Endothelial cell of umbilical vein (primary cell): ENCODE measurements around the gene RPS28. TPM values are rescaled to one million over a fixed set of nuclear protein-coding genes. Genes with fewer than 3 reads are reported as not detected.

Experiments used
- BruUV-seq: library from RNA; stranded (reverse); fragments of 400-500 nt; replicated peaks from 2 replicates; lab custom pipeline; 2021; lab: Mats Ljungman, UMichigan
- CTCF ChIA-PET: fragments of 300-600, 350-600 bp; sonication (Branson Sonifier 250); formaldehyde crosslinking; loops from one replicate; lab custom pipeline; 2021; ENCODE audit warnings: antibody characterized with exemption, inconsistent platforms; lab: Charles Lee
- POLR2A ChIA-PET: fragments of 300-600, 350-600 bp; sonication (Branson Sonifier 250); formaldehyde crosslinking; loops from one replicate; lab custom pipeline; 2021; ENCODE audit warnings: antibody characterized with exemption, inconsistent platforms; lab: Charles Lee
- DNase-seq: peaks from one replicate; pipeline ENCODE4 v3.0.0-alpha.2; 2011; ENCODE audit warnings: low read depth, low spot score
- FAIRE-seq: peaks from 2 replicates; lab custom pipeline; 2011; peaks lifted over from hg19 to GRCh38; lab: Jason Lieb, UNC
- H2AFZ ChIP-seq: 2 replicates; pipeline ENCODE4 v1.6.0; 2012; ENCODE audit warnings: low read depth, low read length, control low read depth, inconsistent platforms
- H3K27ac ChIP-seq: 2 replicates; pipeline ENCODE4 v1.5.1; 2011; ENCODE audit warnings: low read depth, mild to moderate bottlenecking, control low read depth, low read length, moderate library complexity; ENCODE audit not compliant: insufficient read depth
- H3K27me3 ChIP-seq, 2 experiments: 2 replicates each; pipeline versions ENCODE4 v1.6.0 to v1.6.1; 2011; ENCODE audit warnings: low read length in 2 of 2, mixed read lengths in 1 of 2; ENCODE audit not compliant: control insufficient read depth in 2 of 2, insufficient read depth in 2 of 2
- H3K36me3 ChIP-seq, 2 experiments: 2 replicates in 1 of 2; 3 replicates in 1 of 2; pipeline ENCODE4 v1.5.1; 2011; ENCODE audit warnings: low read length in 2 of 2, mild to moderate bottlenecking in 1 of 2, moderate library complexity in 1 of 2; ENCODE audit not compliant: control insufficient read depth in 2 of 2, insufficient read depth in 2 of 2; ENCODE audit errors: extremely low read depth in 1 of 2
- H3K4me1 ChIP-seq: 3 replicates; pipeline ENCODE4 v1.5.1; 2011; ENCODE audit warnings: mild to moderate bottlenecking, low read length; ENCODE audit not compliant: control insufficient read depth, insufficient read depth; ENCODE audit errors: extremely low read depth
- H3K4me2 ChIP-seq: 2 replicates; pipeline ENCODE4 v1.6.1; 2011; ENCODE audit warnings: low read length, control low read depth, mixed read lengths; ENCODE audit not compliant: insufficient read depth
- H3K4me3 ChIP-seq, 3 experiments: fragments of 200-600 bp in 1 of 3; sonication (generic), shearing (Covaris generic) in 1 of 3; replicated peaks in 1 of 3; 2 replicates each; pipeline ENCODE4 v1.5.1; 2011 to 2016; ENCODE audit warnings: control low read depth in 3 of 3, low read length in 3 of 3, mild to moderate bottlenecking in 2 of 3, inconsistent platforms in 1 of 3, low read depth in 1 of 3, moderate library complexity in 1 of 3; ENCODE audit not compliant: insufficient read depth in 1 of 3
- H3K79me2 ChIP-seq: 2 replicates; pipeline ENCODE4 v1.6.0; 2012; ENCODE audit warnings: low read length, inconsistent platforms; ENCODE audit not compliant: control insufficient read depth, insufficient read depth
- H3K9ac ChIP-seq: replicated peaks from 2 replicates; pipeline ENCODE3; 2011; ENCODE audit warnings: low read length, control low read depth; ENCODE audit not compliant: insufficient read depth; ENCODE audit errors: extremely low read depth
- H3K9me1 ChIP-seq: replicated peaks from 3 replicates; pipeline ENCODE4 v1.6.0; 2011; ENCODE audit warnings: mild to moderate bottlenecking, low read length; ENCODE audit not compliant: control insufficient read depth, insufficient read depth; ENCODE audit errors: extremely low read depth
- H3K9me3 ChIP-seq: replicated peaks from 2 replicates; pipeline ENCODE4 v1.5.1; 2012; ENCODE audit warnings: low read length, inconsistent platforms; ENCODE audit not compliant: control insufficient read depth, insufficient read depth
- H4K20me1 ChIP-seq: replicated peaks from 2 replicates; pipeline ENCODE3; 2011; ENCODE audit warnings: mild to moderate bottlenecking, low read length; ENCODE audit not compliant: control insufficient read depth, insufficient read depth; ENCODE audit errors: extremely low read depth
- EZH2 ChIP-seq: IDR thresholded peaks from 2 replicates; pipeline ENCODE4 v1.6.1; 2012; ENCODE audit warnings: borderline replicate concordance, low read depth, mild to moderate bottlenecking, moderate library complexity, low read length, inconsistent platforms; ENCODE audit not compliant: severe bottlenecking
- FOS ChIP-seq: IDR thresholded peaks from 2 replicates; pipeline ENCODE4 v1.6.1; 2011; ENCODE audit warnings: mild to moderate bottlenecking, low read length, moderate library complexity, borderline replicate concordance; ENCODE audit not compliant: insufficient read depth
- GATA2 ChIP-seq: IDR thresholded peaks from 2 replicates; pipeline ENCODE4 v1.7.0; 2011; ENCODE audit warnings: low read depth, mild to moderate bottlenecking, moderate library complexity, mixed read lengths, low read length; ENCODE audit not compliant: insufficient read length, insufficient read depth
- JUN ChIP-seq: IDR thresholded peaks from 2 replicates; pipeline ENCODE4 v1.6.1; 2011; ENCODE audit warnings: borderline replicate concordance, low read depth; ENCODE audit not compliant: insufficient read length, insufficient read depth
- MYC ChIP-seq: IDR thresholded peaks from one replicate; pipeline ENCODE4 v1.6.1; 2011; ENCODE audit warnings: mild to moderate bottlenecking, low read depth, low read length
- POLR2A ChIP-seq: IDR thresholded peaks from 2 replicates; pipeline ENCODE4 v1.6.1; 2012; ENCODE audit warnings: low read depth, mild to moderate bottlenecking, control low read depth, low read length
- POLR2AphosphoS5 ChIP-seq: IDR thresholded peaks from 2 replicates; pipeline ENCODE4 v1.6.1; 2012; ENCODE audit warnings: low read depth, mild to moderate bottlenecking, control low read depth, low read length, moderate library complexity; ENCODE audit not compliant: insufficient read depth
- dilution Hi-C: fragments of 300-500 bp; cut with MboI; formaldehyde crosslinking; loops from one replicate; pipeline ENCODE4 v1.15.0; 2019; ENCODE audit warnings: low sequenced_read_pairs; ENCODE audit not compliant: extremely low pct_ligation_motif_present
- intact Hi-C: fragments of 100-400 bp; cut with micrococcal nuclease; formaldehyde crosslinking; loops from one replicate; pipeline ENCODE4 v1.10.0; 2022
- polyA plus RNA-seq, 4 experiments: library from polyadenylated mRNA; depleted of rRNA in 3 of 4; stranded (reverse) in 3 of 4; unstranded in 1 of 4; fragments of >200 nt; gene quantifications; 2 replicates each; pipeline versions ENCODE4 v1.2.1 to v1.2.3, GENCODE V29; 2011 to 2012; ENCODE audit warnings: missing spikeins in 1 of 4
- total RNA-seq: library from RNA; stranded (reverse); gene quantifications from 2 replicates; pipeline ENCODE4 v1.2.3, GENCODE V29; 2021
- TF ChIP-seq, protein P1 (sequence below), 2 donors: IDR thresholded peaks; 1 replicate in 1 of 2; 2 replicates in 1 of 2; pipeline ENCODE4 v1.5.1; 2011; ENCODE audit warnings: low read length in 2 of 2, mild to moderate bottlenecking in 2 of 2, moderate library complexity in 2 of 2, control low read depth in 1 of 2, inconsistent platforms in 1 of 2, low read depth in 1 of 2; ENCODE audit not compliant: insufficient read depth in 1 of 2; ENCODE audit errors: extremely low read depth in 1 of 2
- TF ChIP-seq, protein P2 (sequence below): IDR thresholded peaks from 2 replicates; pipeline ENCODE4 v1.6.1; 2011; ENCODE audit not compliant: insufficient read depth, insufficient read length

Gene RPS28
- total and polyA plus RNA-seq, 2 donors (not counting 3 experiments of a cell fraction or from before 2014, with no cell fraction given), result 865 to 1,664 TPM

DNA sequence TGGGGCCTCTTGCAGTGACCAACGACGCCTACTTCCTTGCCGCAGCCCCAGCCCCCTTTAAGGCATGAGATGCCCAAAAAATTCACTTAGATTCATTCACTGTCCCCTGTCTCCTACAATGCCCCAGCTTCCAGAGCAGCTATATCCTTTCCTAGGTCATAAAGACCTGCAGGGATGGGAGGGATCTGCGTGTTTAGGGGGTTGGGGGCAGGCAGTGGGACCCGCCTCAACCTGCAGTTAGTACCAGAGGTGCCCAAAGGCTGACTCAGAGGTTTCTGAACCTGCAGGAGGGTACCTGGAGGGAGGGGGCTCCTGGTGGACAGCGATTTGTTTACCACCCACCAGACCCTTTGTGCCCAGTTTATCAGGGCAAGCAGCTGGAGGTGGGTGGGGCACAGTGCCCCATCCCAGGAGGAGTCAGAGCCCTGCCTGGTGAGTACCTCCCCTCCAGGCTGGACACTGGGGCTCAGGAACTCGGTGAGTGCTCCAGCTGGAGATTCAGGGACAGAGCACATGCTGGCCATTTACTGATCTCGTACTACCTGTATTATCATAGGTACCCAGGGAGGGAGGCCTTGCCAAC is 10.1 kb downstream of the RPS28 start:
- FAIRE-seq (no peak), DNase-seq (no peak)
- intact Hi-C loops, result no loop called here
- POLR2A ChIA-PET, result no interaction called here
- Histone ChIP-seq H3K4me1 (peaks cover 5% of the 10 kb centered on the region), H3K27ac (no peak overlapping the region), H3K9me1 (no peaks in the 10 kb centered on the region), H2AFZ (no peak overlapping the region), H4K20me1 (no peaks in the 10 kb centered on the region), H3K4me2 (no peak overlapping the region), H3K9ac (no peak overlapping the region), H3K27me3 (no peaks in the 10 kb centered on the region), H3K4me3 (no peak overlapping the region), H3K36me3 (peaks cover 3 to 20% of the 10 kb centered on the region in 2 experiments), H3K9me3 (no peaks in the 10 kb centered on the region), H3K79me2 (no peaks in the 10 kb centered on the region)
- CTCF ChIA-PET, result interaction anchor here (1.6 kb wide), 1 partner anchor 16 kb away, joined by 4 read pairs; no protein-coding TSS in a partner anchor
- TF ChIP-seq FOS (no peak), POLR2AphosphoS5 (no peak), JUN (no peak), MYC (no peak), EZH2 (no peak), POLR2A (no peak), GATA2 (no peak)
- TF ChIP-seq, protein P1, sequence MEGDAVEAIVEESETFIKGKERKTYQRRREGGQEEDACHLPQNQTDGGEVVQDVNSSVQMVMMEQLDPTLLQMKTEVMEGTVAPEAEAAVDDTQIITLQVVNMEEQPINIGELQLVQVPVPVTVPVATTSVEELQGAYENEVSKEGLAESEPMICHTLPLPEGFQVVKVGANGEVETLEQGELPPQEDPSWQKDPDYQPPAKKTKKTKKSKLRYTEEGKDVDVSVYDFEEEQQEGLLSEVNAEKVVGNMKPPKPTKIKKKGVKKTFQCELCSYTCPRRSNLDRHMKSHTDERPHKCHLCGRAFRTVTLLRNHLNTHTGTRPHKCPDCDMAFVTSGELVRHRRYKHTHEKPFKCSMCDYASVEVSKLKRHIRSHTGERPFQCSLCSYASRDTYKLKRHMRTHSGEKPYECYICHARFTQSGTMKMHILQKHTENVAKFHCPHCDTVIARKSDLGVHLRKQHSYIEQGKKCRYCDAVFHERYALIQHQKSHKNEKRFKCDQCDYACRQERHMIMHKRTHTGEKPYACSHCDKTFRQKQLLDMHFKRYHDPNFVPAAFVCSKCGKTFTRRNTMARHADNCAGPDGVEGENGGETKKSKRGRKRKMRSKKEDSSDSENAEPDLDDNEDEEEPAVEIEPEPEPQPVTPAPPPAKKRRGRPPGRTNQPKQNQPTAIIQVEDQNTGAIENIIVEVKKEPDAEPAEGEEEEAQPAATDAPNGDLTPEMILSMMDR (IDR thresholded peaks at IDR 0.05; ENCODE audit: extremely low read depth in 1 of 2, insufficient read depth in 1 of 2, low read depth in 1 of 2, low read length in 2 of 2), result no peak
- TF ChIP-seq, protein P2, sequence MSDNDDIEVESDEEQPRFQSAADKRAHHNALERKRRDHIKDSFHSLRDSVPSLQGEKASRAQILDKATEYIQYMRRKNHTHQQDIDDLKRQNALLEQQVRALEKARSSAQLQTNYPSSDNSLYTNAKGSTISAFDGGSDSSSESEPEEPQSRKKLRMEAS, result no peak
- dilution Hi-C loops, result no loop called here
- BruUV-seq, result no TSS peak
